GM19025 (cell line): Measurements from ENCODE around the gene AKR1C8.
"Not testable (repeated sequence)": the region's sequence is repeated elsewhere in the genome, so short reads cannot be mapped to it uniquely, and the experiment has no call there.

ENCODE experiments used
- ATAC-seq: cut with Tn5 transposase; IDR thresholded peaks from one replicate; pipeline ENCODE4 v1.9.1; 2021; ENCODE audit warnings: mild to moderate bottlenecking, low read depth, moderate library complexity; ENCODE audit not compliant: unreplicated experiment

AKR1C8 gene

DNA sequence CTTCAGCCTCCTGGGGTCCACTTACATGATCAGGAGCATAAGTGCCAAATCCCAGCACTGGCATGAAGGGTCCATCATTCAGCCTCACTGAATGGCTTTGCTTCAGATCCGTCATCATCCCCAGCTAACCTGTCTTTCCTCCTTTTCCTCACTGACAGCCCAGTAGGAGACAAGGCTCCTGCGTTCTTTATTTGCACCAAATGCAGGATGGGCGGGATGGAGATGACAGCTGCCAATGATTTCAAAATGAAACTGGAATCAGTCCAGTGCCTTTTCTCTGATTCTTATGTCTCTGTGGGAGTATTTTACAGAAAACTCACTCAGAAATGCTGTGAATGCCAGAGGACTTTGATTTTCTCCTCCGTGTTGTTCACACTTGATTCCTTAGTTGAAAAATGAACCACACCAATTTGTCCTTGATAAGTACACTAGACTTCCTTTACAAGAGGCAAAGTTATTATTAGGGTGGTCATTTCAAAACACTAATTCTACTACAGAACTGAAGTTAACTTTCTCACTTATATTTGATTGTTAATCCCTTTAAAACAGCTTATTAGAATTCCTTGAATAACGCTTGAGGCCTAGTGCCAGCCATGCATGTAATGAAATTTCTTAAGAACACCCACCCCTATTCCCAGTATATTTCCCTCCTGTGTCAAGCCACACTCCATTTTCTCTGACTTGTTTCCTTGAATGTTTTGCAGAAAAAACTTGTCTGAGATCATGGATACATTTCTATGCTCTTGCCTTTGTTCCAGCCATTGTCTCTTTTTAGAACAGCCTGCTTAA is at the start of gene AKR1C8:
Gene AKR1C8, minus strand, starts transcription at position 164 of the 789 bp plus-strand sequence. Its CDS starts 46 bp downstream, at position 118.
- no peak for ATAC-seq

DNA sequence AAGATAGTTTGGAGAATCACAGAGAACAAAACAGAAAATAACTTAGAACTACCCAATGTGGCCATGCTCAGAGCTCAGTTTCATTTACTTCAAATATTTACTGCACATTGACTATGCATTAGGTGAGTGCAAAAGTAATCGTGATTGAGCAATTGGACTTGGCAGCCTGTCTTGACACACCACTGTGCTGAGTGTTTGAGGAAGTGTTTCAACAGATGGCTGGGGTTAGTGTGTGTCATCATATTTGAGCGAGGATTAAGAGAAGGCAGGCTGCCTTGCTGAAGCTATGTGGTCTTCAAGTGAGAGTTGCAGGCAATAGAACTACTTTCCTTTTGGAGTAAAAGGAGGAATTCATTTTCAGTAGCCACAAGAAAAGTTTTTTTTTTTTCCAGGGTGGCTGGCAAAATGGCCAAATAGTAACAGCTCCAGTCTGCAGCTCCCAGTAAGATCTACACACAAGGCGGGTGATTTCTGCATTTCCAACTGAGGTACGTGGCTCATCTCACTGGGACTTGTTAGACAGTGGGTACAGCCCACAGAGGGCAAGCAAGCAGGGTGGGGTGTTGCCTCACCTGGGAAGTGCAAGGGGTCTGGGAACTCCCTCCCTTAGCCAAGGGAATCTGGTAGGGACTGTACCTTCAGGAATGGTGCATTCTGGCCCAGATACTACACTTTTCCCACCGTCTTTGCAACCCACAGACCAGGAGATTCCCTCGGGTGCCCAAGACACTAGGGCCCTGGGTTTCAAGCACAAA is 49.3 kb upstream of the AKR1C8 start:
- ATAC-seq: no peak

DNA sequence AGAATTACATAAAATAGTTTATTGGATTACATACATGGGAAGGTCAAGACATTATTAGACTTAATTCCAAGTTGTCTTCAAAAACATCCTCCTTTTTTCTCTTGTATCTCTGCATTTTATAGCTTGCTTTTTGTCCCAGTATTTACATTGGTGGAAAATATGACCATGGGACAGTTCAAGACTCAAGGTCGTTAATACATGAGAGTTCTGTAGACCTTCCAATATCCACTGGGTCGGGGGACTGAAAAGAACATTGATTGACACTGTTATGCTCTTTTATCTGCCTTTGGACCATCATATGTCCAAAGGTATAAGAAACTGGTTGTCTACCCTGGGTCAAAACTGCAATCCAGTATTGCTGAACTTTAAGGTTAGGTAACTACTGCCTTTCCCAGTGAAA is 48.4 kb upstream of the AKR1C8 start:
- no peak for ATAC-seq

DNA sequence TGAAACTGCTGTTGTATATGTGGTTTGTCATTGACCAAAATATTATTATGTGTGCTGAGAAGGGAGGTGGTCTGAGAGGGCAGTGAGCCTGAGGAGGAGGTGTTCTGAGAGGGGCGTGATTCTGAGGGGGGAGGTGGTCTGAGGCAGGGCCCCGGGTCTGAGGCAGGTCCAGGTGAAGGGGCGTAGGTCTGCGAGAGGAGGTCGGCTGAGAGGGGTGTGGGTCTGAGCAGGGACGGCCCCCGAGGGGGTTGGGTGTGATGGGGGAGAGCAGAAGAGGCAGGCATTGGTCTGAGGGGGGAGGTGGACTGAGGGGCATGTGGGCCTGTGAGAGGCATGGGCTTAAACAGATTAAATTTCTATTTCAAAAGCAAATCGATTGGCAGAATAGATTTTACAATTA is 44.1 kb upstream of the AKR1C8 start:
- no peak for ATAC-seq

DNA sequence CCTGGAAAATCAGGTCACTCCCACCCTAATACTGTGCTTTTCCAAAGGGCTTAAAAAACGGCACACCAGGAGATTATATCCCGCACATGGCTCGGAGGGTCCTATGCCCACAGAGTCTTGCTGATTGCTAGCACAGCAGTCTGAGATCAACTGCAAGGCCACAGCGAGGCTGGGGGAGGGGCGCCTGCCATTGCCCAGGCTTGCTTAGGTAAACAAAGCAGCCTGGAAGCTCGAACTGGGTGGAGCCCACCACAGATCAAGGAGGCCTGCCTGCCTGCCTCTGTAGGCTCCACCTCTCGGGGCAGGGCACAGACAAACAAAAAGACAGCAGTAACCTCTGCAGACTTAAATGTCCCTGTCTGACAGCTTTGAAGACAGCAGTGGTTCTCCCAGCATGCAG is 38.0 kb upstream of the AKR1C8 start:
- ATAC-seq: not testable (repeated sequence)

DNA sequence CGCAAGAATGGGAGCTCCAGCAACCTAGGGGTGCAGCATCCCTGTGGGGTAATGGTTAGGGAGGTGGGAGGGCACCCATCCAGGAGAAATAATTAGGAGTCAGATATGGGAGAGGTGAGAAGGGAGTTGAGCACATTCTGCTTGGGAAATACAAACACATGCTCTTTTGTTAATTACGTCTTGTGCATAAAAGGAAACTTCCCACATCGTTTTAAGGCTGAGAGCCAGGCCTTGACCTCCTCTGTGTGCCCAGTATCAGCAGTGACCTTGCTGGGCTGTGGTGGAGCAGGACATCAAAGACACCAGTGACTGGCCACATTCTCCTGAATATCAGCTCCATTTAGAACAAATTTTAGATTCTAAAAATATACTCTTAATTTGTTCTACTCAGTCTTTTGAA is 34.3 kb upstream of the AKR1C8 start:
- ATAC-seq: no peak

DNA sequence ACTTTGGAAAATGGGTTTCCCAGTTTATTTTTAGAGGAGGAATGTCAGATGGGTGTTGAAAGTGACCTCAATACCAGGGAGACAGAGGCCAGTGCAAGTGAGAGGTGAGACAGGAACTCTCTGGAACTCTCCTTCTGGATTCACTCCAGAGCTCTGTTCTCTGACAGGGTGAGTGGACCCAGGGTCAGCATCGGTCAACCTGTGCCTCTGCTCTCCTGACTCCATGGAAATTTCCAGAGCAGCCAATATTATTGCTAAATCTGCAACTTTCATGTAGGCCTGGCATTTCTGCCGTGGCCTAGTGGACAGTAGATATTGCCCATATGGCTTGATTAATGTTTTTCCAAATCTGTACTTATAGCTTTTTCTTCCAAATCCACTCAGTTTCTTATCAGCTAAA is 31.9 kb upstream of the AKR1C8 start:
- no peak for ATAC-seq

DNA sequence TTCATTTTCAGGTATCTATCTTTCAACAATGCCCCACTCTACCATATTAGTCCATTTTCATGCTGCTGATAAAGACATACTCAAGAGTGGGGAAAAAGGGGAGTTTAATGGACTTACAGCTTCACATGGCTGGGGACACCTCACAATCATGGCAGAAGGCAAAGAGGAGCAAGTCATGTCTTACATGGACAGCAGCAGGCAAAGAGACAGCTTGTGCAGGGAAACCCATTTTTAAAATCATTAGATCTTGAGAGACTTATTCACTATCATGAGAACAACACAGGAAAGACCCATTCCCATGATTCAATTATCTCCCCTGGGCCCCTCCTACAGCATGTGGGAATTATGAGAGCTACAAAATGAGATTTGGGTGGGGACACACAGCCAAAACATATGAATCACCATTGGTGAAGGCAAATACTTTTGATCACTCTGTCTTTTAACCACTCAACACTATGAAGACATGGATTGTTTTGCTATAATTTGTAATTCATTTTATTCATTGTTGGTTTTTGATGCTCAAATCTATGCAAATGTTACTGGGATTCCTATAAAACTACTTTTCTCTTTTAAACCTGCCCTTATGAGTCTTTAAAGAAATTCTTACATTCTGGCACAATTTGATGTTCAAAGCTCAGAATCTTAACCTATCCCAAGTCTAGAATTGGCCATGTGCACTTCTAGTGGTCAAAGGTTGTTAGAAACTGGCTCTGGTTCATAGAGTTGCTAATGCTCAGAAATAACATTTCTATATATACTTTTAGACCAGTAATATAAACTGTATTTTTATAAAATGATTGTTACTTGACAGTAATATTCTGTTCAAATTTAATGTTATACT is 27.0 kb upstream of the AKR1C8 start:
- no peak for ATAC-seq

DNA sequence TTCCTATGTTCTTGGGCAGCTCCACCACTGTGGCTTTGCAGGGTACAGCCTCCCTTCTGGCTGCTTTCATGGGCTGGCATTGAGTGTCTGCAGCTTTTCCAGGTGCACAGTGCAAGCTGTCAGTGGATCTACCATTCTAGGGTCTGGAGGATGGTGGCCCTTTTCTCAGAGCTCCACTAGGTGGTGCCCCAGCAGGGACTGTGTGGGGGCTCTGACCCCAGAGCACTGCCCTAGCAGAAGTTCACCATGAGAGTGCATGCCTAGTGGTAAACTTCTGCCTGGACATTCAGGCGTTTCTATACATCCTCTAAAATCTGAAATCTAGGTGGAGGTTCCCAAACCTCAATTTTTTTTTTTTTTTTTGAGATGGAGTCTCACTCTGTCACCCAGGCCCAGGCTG is 25.3 kb upstream of the AKR1C8 start:
- ATAC-seq: not testable (repeated sequence)

DNA sequence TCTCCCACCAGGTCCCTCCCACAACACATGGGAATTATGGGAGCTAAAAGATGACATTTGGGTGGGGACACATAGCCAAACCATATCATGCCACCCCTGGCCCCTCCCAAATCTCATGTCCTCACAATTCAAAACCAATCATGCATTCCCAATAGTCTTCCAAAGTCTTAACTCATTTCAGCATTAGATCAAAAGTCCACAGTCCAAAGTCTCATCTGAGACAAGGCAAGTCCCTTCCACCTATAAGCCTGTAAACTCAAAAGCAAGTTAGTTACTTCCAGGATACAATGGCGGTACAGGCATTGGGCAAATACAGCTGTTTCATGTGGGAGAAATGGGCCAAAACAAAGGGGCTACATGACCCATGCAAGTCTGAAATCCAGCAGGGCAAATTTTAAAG is 24.8 kb upstream of the AKR1C8 start:
- not testable (repeated sequence) for ATAC-seq

DNA sequence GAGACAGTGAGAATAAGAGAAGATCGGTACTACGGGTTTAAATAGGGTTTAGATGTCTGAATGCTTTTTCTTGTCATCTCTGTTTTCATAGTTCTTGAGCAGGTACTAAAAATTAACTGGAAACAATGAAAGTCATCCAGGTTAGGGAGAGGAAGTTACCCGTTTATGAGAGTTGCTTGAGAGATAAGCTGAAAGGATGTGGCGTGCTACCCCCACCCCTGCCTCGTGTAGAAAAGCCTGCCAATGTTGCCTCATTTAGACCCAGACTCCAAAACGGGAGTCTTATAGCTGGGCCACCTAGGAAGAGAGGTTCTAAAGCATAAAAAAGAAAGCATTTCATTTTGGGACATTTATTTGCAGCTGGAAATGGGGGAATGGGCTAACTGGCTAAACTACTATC is 21.8 kb upstream of the AKR1C8 start:
- ATAC-seq: no peak

DNA sequence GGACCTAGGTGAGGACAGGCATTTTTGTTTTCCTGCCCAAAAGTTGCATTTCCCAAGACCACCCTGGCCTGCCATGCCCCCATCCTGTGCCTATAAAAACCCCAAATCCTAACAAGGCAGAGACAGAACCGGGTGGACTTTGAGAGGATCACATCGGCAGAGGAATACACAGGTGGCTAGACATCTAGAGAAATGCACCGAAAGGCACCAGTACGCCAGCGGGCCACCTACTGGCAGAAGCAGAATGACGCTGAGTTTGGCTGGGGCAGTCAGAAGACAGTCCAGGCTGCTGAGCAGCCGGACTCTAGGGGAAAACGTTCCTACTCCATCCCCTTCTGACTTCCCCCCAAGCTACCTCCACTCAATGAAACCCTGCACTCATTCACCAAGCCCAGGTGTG is 14.4 kb upstream of the AKR1C8 start:
- ATAC-seq: no peak

DNA sequence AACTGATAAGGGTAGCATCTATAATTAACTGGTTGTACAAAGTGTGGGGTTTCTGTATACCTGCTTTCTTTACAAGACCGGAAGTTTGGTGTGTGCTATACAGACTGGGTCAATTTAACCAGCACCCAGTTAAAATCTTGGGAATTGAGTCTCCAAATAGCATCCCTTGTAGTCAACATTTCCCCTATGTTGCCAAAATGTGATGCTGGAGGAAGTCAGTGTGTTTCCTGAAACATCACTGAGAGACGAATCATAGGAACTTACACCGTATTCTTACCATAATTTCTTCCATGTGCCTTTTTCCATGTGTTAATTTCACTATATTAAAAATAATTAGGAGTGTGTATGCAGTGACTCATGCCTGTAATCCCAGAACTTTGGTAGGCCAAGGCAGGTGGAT is 13.4 kb upstream of the AKR1C8 start:
- no peak for ATAC-seq

DNA sequence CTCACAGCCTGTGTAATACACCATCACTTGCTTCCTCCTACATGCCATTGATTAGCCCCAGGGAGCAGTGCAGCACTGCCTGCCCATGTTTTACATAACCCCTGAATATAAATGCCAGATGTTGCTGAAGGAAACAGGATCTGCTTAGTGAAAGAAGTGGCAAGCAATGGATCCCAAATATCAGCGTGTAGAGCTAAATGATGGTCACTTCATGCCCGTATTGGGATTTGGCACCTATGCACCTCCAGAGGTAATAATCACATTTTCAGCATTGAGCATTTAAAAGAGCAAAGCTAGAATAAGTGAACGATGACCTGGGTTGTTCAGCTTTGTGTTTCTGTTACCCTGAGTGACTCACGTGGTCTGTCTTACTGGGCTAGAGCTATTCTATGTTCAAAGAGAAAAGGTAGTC is 11.8 kb upstream of the AKR1C8 start, which contains the start of gene AKR1C4:
Gene AKR1C4, plus strand, starts transcription at position 136 of the 412 bp plus-strand sequence. Its CDS starts 31 bp downstream, at position 167.
- no peak for ATAC-seq

DNA sequence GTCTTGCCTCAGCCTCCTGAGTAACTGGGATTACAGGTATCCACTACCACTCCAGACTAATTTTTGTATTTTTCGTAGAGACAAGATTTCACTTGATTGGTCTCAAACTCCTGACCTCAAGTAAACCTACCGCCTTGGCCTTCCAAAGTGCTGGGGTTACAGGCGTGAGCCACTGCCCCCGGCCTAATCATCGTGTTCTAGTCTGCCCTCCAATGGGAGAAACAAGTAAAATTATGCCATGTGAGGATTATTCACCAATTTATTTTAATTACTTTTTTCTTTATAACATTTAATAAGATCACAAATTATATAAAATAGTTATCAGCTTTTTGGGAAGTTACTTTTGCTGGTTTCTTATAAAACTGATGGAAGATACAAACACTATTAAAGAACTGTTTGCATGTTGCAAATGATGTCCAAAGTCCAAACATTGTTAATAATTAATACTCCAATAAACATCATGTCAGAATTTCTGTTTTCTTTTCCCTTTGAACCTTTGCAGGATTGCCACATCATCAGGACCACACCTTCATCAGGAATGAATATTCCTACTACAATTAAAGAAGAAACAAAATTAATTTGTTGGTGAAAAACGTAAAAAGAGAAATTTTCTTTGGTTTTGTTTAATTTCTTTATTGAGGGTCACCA is 10.9 kb upstream of the AKR1C8 start:
- ATAC-seq: no peak

DNA sequence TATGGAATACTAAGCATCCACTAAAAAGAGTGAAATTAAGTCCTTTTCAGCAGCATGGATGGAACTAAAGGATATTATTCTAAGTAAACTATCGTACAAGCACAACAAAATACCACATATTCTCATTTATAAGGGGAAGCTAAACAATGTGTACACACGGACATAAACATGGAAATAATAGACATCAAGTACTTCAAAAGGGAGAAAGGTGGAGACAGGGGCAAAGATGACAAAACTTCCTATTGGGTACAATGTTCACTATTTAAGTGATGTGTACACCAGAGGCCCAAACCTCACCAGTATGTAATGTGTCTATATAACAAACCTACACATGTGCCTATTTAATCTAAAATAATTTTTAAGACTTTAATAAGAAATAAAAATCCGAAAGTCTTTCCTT is 9.5 kb upstream of the AKR1C8 start:
- no peak for ATAC-seq

DNA sequence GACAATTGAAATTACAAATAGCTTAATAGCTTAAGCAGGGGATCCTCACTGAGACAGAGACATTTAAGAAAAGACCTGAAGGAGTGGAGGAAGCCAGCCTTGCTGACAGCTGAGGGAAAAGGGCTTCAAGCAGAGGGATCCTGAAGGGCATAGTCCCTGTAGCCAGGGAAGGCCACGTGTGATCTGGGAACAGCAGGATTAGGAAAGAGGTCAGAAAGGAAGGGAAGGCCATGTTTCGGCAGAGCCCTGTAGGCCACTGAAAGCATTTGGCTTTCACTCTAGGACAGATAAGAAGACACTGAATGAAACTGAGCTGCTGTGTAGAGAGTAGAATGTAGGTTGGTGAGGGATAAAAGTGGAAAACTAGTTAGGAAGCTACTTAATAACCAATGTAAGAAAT is 3.4 kb upstream of the AKR1C8 start:
- ATAC-seq: no peak

DNA sequence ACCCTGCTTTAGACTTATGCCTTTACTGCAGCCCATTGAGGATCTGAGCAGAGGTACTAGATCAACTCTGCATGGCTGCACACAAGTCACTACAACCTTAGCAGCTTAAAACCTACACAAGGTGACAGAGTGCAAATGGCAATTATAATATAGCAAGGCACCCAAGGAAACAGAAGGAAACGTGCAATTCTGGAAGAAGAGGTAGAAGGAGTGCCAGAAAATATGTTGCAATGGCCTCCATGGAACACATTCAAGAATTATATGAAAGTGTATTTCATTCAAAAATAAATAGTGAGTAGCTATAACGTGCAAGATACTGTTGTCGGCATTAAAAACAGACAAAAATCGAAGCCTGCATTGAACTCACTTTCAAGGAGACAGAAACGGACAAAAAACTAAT is 2.9 kb upstream of the AKR1C8 start:
- no peak for ATAC-seq

DNA sequence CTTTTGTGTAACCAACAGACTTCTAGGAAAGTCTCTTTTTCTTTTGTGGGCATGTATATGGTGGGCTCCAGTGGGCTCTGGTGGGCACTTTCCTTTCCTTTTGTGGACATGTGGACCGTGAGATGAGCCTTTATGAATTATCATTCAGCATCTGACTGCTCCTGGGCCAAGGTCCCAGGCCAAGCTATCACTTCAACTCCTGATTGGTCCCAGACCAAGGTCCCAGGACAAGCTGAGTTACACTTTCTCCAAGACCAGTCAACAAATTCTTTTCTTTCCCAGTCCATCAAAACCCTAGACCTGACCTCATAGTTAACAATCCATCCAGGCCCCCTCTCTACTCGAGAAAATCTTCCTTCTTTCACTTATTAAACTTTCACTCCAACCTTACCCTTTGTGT is 1.0 kb downstream of the AKR1C8 start:
- ATAC-seq: no peak

DNA sequence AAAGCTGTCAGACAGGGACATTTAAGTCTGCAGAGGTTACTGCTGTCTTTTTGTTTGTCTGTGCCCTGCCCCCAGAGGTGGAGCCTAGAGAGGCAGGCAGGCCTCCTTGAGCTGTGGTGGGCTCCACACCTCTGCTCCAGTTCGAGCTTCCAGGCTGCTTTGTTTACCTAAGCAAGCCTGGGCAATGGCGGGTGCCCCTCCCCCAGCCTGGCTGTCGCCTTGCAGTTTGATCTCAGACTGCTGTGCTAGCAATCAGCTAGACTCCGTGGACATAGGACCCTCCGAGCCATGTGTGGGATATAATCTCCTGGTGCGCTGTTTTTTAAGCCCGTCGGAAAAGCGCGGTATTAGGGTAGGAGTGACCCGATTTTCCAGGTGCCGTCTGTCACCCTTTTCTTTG is 4.4 kb downstream of the AKR1C8 start:
- not testable (repeated sequence) for ATAC-seq
